ENCODE results near the gene POC1A.

The POC1A gene

DNA sequence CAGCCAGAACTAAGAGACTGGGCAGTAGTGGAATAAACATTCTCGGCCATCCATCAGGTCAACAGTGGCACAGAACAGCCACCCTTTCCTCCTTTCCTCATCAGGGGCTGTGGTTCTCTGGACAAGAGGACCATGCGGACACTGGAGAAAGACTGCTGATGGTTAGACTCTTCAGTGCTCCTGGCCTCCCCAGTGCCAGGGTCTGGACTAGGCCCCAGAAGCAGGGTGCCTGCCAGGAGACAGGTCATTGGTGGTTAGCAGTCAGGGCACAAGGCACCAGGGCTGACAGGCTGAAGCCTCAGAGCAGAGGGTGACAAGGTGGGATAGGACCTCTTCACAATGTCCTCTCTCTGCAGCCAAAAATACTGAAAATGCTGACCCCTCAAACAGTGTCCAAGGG is 30.1 kb downstream of the POC1A start:
- no peak overlapping the region for H2BK5ac ChIP-seq (ENCODE audit: low read depth, low read length, poor library complexity, severe bottlenecking)
- H2BK120ac ChIP-seq (ENCODE audit: low read depth, low read length): no peak overlapping the region
- no peak overlapping the region for H2BK15ac ChIP-seq (ENCODE audit: low read depth, poor library complexity, severe bottlenecking)
- no peak overlapping the region for H3K4ac ChIP-seq (ENCODE audit: low read depth in 1 of 2, low read length in 2 of 2)
- peaks cover 20% of the 10 kb centered on the region for H3K4me1 ChIP-seq (ENCODE audit: control insufficient read depth, insufficient read depth, low read depth, low read length)
- no peak for DNase-seq
- no peak overlapping the region for H3K4me3 ChIP-seq (ENCODE audit: insufficient read depth in 1 of 2, low read depth in 1 of 2, low read length in 2 of 2)
- peaks cover 0 to 11% of the 10 kb centered on the region in 2 experiments for H3K36me3 ChIP-seq (ENCODE audit: control insufficient read depth in 1 of 2, insufficient read depth in 2 of 2, low read depth in 1 of 2, low read length in 2 of 2)
- H3K27ac ChIP-seq (ENCODE audit: low read length, poor library complexity, severe bottlenecking): no peak overlapping the region
- no peak overlapping the region for H4K91ac ChIP-seq (ENCODE audit: low read length)
- no peak overlapping the region for H3K23ac ChIP-seq (ENCODE audit: low read length in 2 of 2)
- peaks cover 11% of the 10 kb centered on the region for H3K79me1 ChIP-seq (replicated peaks; ENCODE audit: low read length, poor library complexity, severe bottlenecking)
- 95% methylated on average over 2 of the region's 2 CpGs for WGBS
- H3K9ac ChIP-seq (ENCODE audit: low read length): no peak overlapping the region
- no peaks in the 10 kb centered on the region for H3K9me3 ChIP-seq (ENCODE audit: control insufficient read depth, low read length)
- no peak overlapping the region for H3K18ac ChIP-seq (ENCODE audit: low read depth in 1 of 2, low read length in 2 of 2)
- H3K4me2 ChIP-seq (ENCODE audit: low read length, poor library complexity, severe bottlenecking): no peak overlapping the region
- H4K8ac ChIP-seq (ENCODE audit: low read length): no peak overlapping the region
- H2BK12ac ChIP-seq (ENCODE audit: low read length in 2 of 2): no peak overlapping the region
- H2AK5ac ChIP-seq (ENCODE audit: low read length, severe bottlenecking): no peak overlapping the region
- no peak overlapping the region for H3K14ac ChIP-seq (ENCODE audit: low read length in 2 of 2)
- no peaks in the 10 kb centered on the region for H3K27me3 ChIP-seq (ENCODE audit: control insufficient read depth in 1 of 2, insufficient read depth in 1 of 2, low read length in 2 of 2)
- H2AFZ ChIP-seq (ENCODE audit: low read depth, low read length): no peak overlapping the region

DNA sequence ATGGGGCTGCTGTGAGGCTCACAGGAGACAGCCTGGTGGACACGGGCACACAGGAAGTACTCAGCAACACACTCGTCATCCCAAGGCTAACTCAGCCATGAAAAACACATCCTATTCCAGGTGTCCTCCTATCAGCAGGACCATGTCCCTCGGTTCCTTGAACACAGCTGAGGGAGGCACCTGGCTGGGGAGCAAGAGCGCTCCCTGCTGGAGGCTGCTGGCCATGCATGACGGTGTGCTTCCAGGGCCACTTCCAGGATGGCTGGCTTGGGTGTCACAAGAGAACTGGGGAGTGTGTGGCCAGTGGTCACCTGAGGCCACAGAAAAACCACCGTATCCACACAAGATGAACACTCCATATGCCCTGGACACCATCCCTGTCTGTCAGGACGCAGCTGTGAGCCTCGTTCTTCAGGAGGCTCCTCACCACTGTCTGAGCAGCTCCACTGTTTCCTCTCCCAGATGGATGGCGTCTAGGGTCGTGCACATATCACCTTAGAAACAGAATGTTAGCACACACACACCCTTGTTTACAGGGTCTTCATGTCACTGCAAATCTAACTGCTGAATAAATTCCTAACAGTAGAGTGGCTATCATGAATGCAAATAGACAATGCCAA is 31.0 kb downstream of the POC1A start:
- DNase-seq: peak; percentile 68
- H3K4ac ChIP-seq (ENCODE audit: low read depth in 1 of 2, low read length in 2 of 2): no peak overlapping the region
- H3K9me3 ChIP-seq (ENCODE audit: control insufficient read depth, low read length): no peaks in the 10 kb centered on the region
- no peak overlapping the region for H3K14ac ChIP-seq (ENCODE audit: low read length in 2 of 2)
- H3K4me3 ChIP-seq (ENCODE audit: insufficient read depth in 1 of 2, low read depth in 1 of 2, low read length in 2 of 2): no peak overlapping the region
- H2AK5ac ChIP-seq (ENCODE audit: low read length, severe bottlenecking): peak overlapping the region; percentile 34
- no peak overlapping the region for H3K9ac ChIP-seq (ENCODE audit: low read length)
- H2BK5ac ChIP-seq (ENCODE audit: low read depth, low read length, poor library complexity, severe bottlenecking): no peak overlapping the region
- peak overlapping the region; percentile 27 for H4K91ac ChIP-seq (ENCODE audit: low read length)
- no peaks in the 10 kb centered on the region for H3K27me3 ChIP-seq (ENCODE audit: control insufficient read depth in 1 of 2, insufficient read depth in 1 of 2, low read length in 2 of 2)
- peaks cover 11% of the 10 kb centered on the region for H3K79me1 ChIP-seq (replicated peaks; ENCODE audit: low read length, poor library complexity, severe bottlenecking)
- H2AFZ ChIP-seq (ENCODE audit: low read depth, low read length): no peak overlapping the region
- no peak overlapping the region for H3K4me2 ChIP-seq (ENCODE audit: low read length, poor library complexity, severe bottlenecking)
- H3K23ac ChIP-seq (ENCODE audit: low read length in 2 of 2): no peak overlapping the region
- H4K8ac ChIP-seq (ENCODE audit: low read length): peak overlapping the region; percentile 62
- H2BK15ac ChIP-seq (ENCODE audit: low read depth, poor library complexity, severe bottlenecking): no peak overlapping the region
- H3K4me1 ChIP-seq (ENCODE audit: control insufficient read depth, insufficient read depth, low read depth, low read length): peaks cover 17% of the 10 kb centered on the region
- no peak overlapping the region for H3K27ac ChIP-seq (ENCODE audit: low read length, poor library complexity, severe bottlenecking)
- no peak overlapping the region for H2BK120ac ChIP-seq (ENCODE audit: low read depth, low read length)
- H3K18ac ChIP-seq (ENCODE audit: low read depth in 1 of 2, low read length in 2 of 2): no peak overlapping the region
- WGBS: 47% methylated on average over 10 of the region's 10 CpGs
- no peak overlapping the region for H2BK12ac ChIP-seq (ENCODE audit: low read length in 2 of 2)
- H3K36me3 ChIP-seq (ENCODE audit: control insufficient read depth in 1 of 2, insufficient read depth in 2 of 2, low read depth in 1 of 2, low read length in 2 of 2): peaks cover 0 to 11% of the 10 kb centered on the region in 2 experiments

DNA sequence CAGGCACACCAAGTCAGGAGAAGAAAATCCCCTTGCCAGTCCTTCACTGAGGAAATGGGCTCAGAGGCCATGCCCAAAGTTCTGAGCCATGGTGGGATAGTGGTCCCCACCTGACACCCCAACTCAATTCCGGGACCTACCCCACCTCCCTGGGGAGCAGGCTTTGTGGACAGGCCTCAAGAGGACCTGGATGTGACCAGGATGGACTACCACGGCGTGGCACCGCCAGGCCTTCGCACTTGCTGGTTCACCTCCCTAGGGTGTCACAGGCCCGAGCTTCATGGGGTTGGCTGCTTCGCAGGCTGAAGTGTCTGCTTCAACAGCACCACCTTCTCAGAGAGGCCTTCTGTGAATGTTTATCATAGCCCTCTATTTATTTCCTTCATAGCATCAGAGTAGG is 31.7 kb downstream of the POC1A start:
- H3K4me2 ChIP-seq (ENCODE audit: low read length, poor library complexity, severe bottlenecking): no peak overlapping the region
- peaks cover 15% of the 10 kb centered on the region for H3K4me1 ChIP-seq (ENCODE audit: control insufficient read depth, insufficient read depth, low read depth, low read length)
- no peaks in the 10 kb centered on the region for H3K9me3 ChIP-seq (ENCODE audit: control insufficient read depth, low read length)
- H3K9ac ChIP-seq (ENCODE audit: low read length): no peak overlapping the region
- H3K36me3 ChIP-seq (ENCODE audit: control insufficient read depth in 1 of 2, insufficient read depth in 2 of 2, low read depth in 1 of 2, low read length in 2 of 2): peaks cover 0 to 11% of the 10 kb centered on the region in 2 experiments
- no peak overlapping the region for H3K18ac ChIP-seq (ENCODE audit: low read depth in 1 of 2, low read length in 2 of 2)
- H3K4ac ChIP-seq (ENCODE audit: low read depth in 1 of 2, low read length in 2 of 2): no peak overlapping the region
- no peak overlapping the region for H2BK5ac ChIP-seq (ENCODE audit: low read depth, low read length, poor library complexity, severe bottlenecking)
- no peak overlapping the region for H2BK12ac ChIP-seq (ENCODE audit: low read length in 2 of 2)
- H2BK15ac ChIP-seq (ENCODE audit: low read depth, poor library complexity, severe bottlenecking): no peak overlapping the region
- H3K27me3 ChIP-seq (ENCODE audit: control insufficient read depth in 1 of 2, insufficient read depth in 1 of 2, low read length in 2 of 2): no peaks in the 10 kb centered on the region
- WGBS: 91% methylated on average over 6 of the region's 7 CpGs
- H3K4me3 ChIP-seq (ENCODE audit: insufficient read depth in 1 of 2, low read depth in 1 of 2, low read length in 2 of 2): no peak overlapping the region
- no peak overlapping the region for H3K23ac ChIP-seq (ENCODE audit: low read length in 2 of 2)
- no peak for DNase-seq
- H2AK5ac ChIP-seq (ENCODE audit: low read length, severe bottlenecking): peak overlapping the region; percentile 13
- no peak overlapping the region for H2BK120ac ChIP-seq (ENCODE audit: low read depth, low read length)
- no peak overlapping the region for H2AFZ ChIP-seq (ENCODE audit: low read depth, low read length)
- H4K8ac ChIP-seq (ENCODE audit: low read length): no peak overlapping the region
- H3K79me1 ChIP-seq (replicated peaks; ENCODE audit: low read length, poor library complexity, severe bottlenecking): peaks cover 11% of the 10 kb centered on the region
- no peak overlapping the region for H3K27ac ChIP-seq (ENCODE audit: low read length, poor library complexity, severe bottlenecking)
- H3K14ac ChIP-seq (ENCODE audit: low read length in 2 of 2): no peak overlapping the region
- no peak overlapping the region for H4K91ac ChIP-seq (ENCODE audit: low read length)

DNA sequence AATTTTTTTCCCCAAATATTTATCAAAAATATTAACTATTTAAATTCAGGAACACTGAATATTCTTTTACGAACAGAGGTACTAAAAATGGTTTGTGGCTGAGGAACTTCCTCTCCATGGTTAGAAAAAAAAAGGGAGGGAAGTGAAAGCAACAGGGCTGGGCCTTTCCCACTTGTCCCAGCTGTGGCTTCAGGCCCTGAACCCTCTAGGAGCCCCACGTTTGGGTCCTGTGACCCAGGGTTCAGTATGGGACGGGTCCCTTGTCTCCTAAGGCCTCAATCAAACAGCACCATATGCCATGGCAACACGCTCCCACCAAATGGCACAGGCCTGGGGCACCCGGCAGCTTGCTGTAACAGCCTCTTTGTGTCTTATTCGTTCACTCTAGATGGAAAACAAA is 32.4 kb downstream of the POC1A start:
- no peak overlapping the region for H4K8ac ChIP-seq (ENCODE audit: low read length)
- peak overlapping the region; percentile 63 for H3K9ac ChIP-seq (ENCODE audit: low read length)
- no peak overlapping the region for H3K4me2 ChIP-seq (ENCODE audit: low read length, poor library complexity, severe bottlenecking)
- DNase-seq: no peak
- no peak overlapping the region for H2AFZ ChIP-seq (ENCODE audit: low read depth, low read length)
- H3K27me3 ChIP-seq (ENCODE audit: control insufficient read depth in 1 of 2, insufficient read depth in 1 of 2, low read length in 2 of 2): no peaks in the 10 kb centered on the region
- H3K9me3 ChIP-seq (ENCODE audit: control insufficient read depth, low read length): no peaks in the 10 kb centered on the region
- H2BK15ac ChIP-seq (ENCODE audit: low read depth, poor library complexity, severe bottlenecking): no peak overlapping the region
- WGBS: 97% methylated on average over 6 of the region's 6 CpGs
- peaks cover 0 to 11% of the 10 kb centered on the region in 2 experiments for H3K36me3 ChIP-seq (ENCODE audit: control insufficient read depth in 1 of 2, insufficient read depth in 2 of 2, low read depth in 1 of 2, low read length in 2 of 2)
- H2BK120ac ChIP-seq (ENCODE audit: low read depth, low read length): no peak overlapping the region
- no peak overlapping the region for H3K23ac ChIP-seq (ENCODE audit: low read length in 2 of 2)
- H3K79me1 ChIP-seq (replicated peaks; ENCODE audit: low read length, poor library complexity, severe bottlenecking): peaks cover 7% of the 10 kb centered on the region
- H3K27ac ChIP-seq (ENCODE audit: low read length, poor library complexity, severe bottlenecking): no peak overlapping the region
- H3K14ac ChIP-seq (ENCODE audit: low read length in 2 of 2): no peak overlapping the region
- no peak overlapping the region for H2AK5ac ChIP-seq (ENCODE audit: low read length, severe bottlenecking)
- H3K4me3 ChIP-seq (ENCODE audit: insufficient read depth in 1 of 2, low read depth in 1 of 2, low read length in 2 of 2): no peak overlapping the region
- no peak overlapping the region for H3K18ac ChIP-seq (ENCODE audit: low read depth in 1 of 2, low read length in 2 of 2)
- H3K4ac ChIP-seq (ENCODE audit: low read depth in 1 of 2, low read length in 2 of 2): no peak overlapping the region
- peaks cover 15% of the 10 kb centered on the region for H3K4me1 ChIP-seq (ENCODE audit: control insufficient read depth, insufficient read depth, low read depth, low read length)
- H4K91ac ChIP-seq (ENCODE audit: low read length): no peak overlapping the region
- no peak overlapping the region for H2BK12ac ChIP-seq (ENCODE audit: low read length in 2 of 2)
- no peak overlapping the region for H2BK5ac ChIP-seq (ENCODE audit: low read depth, low read length, poor library complexity, severe bottlenecking)

Measured in mesenchymal stem cell (in vitro differentiated cells and primary cell).